Astrocyte of the spinal cord (primary cell): ENCODE data around the gene HSPG2.

Source experiments
- DNase-seq: peaks from one replicate; pipeline ENCODE4 v3.0.0; 2011; ENCODE audit warnings: low read depth, low spot score
- H3K4me3 ChIP-seq: 2 replicates; pipeline ENCODE4 v1.5.1; 2011; ENCODE audit warnings: low read depth, mild to moderate bottlenecking, low read length, moderate library complexity
- CTCF ChIP-seq: IDR thresholded peaks from 2 replicates; pipeline ENCODE4 v1.5.1; 2012; ENCODE audit warnings: low read depth, mild to moderate bottlenecking, low read length, inconsistent platforms
- in situ Hi-C: cut with HindIII; loops from 2 replicates; pipeline ENCODE4 v1.10.0; 2017; ENCODE audit warnings: low sequenced_read_pairs

The HSPG2 gene

DNA sequence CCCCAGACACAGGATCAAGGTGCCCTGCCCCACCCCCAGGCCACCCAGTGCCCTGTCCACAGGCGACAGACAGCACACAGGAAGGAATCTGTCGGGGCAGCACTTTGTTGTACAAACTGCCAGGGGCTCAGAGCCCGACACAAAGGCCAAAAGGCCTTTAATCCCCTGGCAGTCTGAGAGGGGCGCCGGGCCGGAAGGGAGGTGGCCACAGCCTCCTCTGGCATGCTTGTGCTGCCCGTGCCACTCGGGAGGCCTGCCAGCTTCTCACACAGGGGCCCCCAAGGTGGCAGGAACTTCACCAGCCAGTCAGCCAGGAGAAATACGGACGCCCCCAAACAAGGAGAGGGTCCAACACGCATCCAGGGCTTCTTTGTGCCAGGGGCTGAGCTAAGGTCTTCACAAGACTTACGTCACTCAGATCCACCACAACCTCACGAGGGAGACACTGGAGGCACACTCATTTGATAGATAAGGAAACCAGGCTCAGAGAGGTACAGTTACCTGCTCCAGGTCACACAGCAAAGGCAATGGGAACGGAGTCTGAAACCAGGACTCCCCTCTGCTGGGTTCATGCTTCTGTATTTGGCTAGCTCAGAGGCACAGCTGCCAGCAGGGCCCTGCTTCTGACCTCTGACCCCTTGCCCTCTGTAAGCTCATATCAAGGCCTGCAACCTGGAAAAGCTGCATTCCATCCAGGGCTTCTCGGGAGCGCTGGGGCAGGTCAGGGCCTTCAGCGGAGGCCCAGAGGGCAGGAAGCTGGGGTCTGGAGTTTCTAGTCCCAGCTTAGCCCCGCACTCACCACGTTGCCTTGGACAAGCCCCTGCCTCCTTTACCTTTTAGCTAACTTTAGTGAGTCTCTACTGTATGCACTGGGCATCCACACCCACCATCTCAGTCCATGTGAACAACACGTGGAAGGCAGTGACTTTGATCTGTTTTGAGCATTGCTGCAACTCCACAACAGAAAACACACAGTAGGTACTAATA lies 34.8 kb downstream of the HSPG2 start:
- in situ Hi-C loops: no loop called here
- TF ChIP-seq CTCF: no peak
- no peak overlapping the region for H3K4me3 ChIP-seq
- no peak for DNase-seq

GRCh38 chr1:21901473-21901847 lies 35.6 kb downstream of the HSPG2 start:
- no peak overlapping the region for H3K4me3 ChIP-seq
- in situ Hi-C loops: no loop called here
- DNase-seq: no peak
- TF ChIP-seq CTCF: no peak

GRCh38 chr1:21900766-21901472 lies 36.2 kb downstream of the HSPG2 start:
- no peak overlapping the region for H3K4me3 ChIP-seq
- DNase-seq: no peak
- no peak for TF ChIP-seq CTCF
- in situ Hi-C loops: no loop called here

- in situ Hi-C loops: no loop called here
- H3K4me3 ChIP-seq: no peak overlapping the region
- no peak for TF ChIP-seq CTCF
- DNase-seq: no peak
Measured at GRCh38 chr1:21899987-21900386, 37.1 kb downstream of the HSPG2 start.

DNA sequence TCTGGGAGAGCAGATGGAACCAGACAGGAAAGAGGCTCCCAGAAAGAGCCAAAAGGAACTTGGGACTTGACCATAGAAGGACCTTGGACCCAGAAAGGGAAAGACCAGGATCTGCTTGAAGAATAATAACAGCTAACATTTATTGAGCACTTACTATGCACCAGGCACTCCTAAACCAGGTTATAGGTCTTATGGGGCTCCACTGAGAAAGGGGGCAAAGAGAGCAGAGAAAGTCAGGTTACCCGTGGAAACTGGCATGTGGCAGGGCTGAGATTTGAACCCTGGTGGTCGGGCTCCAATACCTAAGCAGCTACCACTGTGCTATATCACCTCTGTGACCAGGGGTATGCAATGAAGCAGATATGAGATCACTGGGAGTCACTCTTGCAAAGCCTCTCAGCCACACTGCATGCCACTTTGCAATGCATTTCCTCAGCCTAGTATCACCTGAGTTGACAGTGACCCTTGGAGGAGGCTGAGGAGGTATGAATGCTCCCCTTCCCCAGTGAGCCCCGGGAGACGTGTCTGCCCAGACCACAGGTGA lies 37.8 kb downstream of the HSPG2 start:
- in situ Hi-C loops: no loop called here
- no peak for DNase-seq
- no peak for TF ChIP-seq CTCF

DNA sequence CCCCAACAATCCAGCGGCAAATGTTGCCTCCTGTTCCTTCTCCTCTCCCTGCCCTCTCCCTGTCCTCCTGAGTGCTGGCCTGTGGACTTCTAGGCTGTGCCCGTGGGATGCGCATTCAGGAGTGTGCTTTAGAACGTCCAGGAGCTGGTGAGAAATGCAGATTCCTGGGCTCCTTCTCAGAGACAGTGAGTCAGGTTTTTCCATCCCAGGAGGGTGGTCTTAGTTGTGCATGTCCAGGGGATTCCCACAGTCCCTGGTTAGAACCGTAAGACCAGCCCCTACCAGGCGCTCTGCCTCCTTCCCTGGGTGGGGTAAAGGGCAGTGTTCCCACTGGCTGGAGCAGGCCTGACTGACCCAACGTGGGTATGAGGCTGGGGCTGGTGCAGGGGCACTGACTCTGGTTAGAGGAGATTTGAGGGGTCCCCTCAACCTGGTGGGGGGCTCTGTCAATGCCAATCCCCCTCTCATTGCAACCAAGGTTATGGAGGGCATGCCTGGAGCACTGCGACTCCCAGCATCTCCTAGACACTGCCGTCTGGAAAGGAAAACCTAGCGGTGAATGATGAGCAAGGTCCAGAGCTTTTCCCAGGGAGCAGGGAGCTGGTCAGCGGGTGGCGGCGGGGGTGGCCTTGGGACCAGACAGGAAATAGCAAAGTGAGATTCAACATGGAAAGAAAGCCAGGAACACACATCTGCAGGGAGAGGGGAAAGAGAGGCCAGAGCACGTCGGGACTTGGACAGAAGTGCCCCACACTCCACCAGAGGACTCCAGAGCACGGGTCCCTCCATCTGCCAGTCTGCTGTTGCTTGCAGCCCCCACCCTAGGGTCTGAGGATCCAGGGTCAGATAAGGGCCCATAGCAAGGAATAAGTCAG lies 38.5 kb downstream of the HSPG2 start:
- TF ChIP-seq CTCF: no peak
- no peak overlapping the region for H3K4me3 ChIP-seq
- in situ Hi-C loops: no loop called here
- no peak for DNase-seq

More for the DNA sequence above, 37.8 kb downstream of the HSPG2 start:
- no peak overlapping the region for H3K4me3 ChIP-seq
